DMS53 (cell line): ENCODE results near the gene FOXN4.

Experiments
- DNase-seq: peaks from one replicate; lab custom pipeline; 2025; lab: John Stamatoyannopoulos, UW

FOXN4 gene

GRCh38 chr12:109258607-109259544 is 50.2 kb downstream of the FOXN4 start:
- DNase-seq = no peak

GRCh38 chr12:109258201-109258600 is 50.9 kb downstream of the FOXN4 start:
- no peak for DNase-seq

- no peak for DNase-seq
Measured at GRCh38 chr12:109256011-109256410, 53.1 kb downstream of the FOXN4 start.

- peak; percentile 39 for DNase-seq
Measured at GRCh38 chr12:109255377-109255776, 53.7 kb downstream of the FOXN4 start.

GRCh38 chr12:109253913-109254544 is 55.1 kb downstream of the FOXN4 start:
- DNase-seq = no peak

GRCh38 chr12:109252799-109253198 is 56.3 kb downstream of the FOXN4 start:
- DNase-seq = no peak

GRCh38 chr12:109250523-109250922 is 58.6 kb downstream of the FOXN4 start:
- DNase-seq = no peak

- DNase-seq = peak; percentile 79
Measured at GRCh38 chr12:109247831-109248654, 61.0 kb downstream of the FOXN4 start.

- no peak for DNase-seq
Measured at GRCh38 chr12:109246221-109246620, 62.9 kb downstream of the FOXN4 start.

GRCh38 chr12:109244073-109244472 is 65.0 kb downstream of the FOXN4 start:
- DNase-seq = no peak

GRCh38 chr12:109241936-109242335 is 67.1 kb downstream of the FOXN4 start:
- no peak for DNase-seq

GRCh38 chr12:109240365-109240764 is 68.7 kb downstream of the FOXN4 start:
- DNase-seq = no peak

- DNase-seq = no peak
Measured at GRCh38 chr12:109239691-109240090, 69.4 kb downstream of the FOXN4 start.

- no peak for DNase-seq
Measured at GRCh38 chr12:109239179-109239578, 69.9 kb downstream of the FOXN4 start.

GRCh38 chr12:109236257-109236656 is 72.8 kb downstream of the FOXN4 start:
- DNase-seq = no peak

GRCh38 chr12:109234012-109234411 is 75.1 kb downstream of the FOXN4 start:
- no peak for DNase-seq

- DNase-seq = no peak
Measured at GRCh38 chr12:109232731-109233130, 76.4 kb downstream of the FOXN4 start.

GRCh38 chr12:109230193-109230592 is 78.9 kb downstream of the FOXN4 start:
- DNase-seq = no peak

- DNase-seq = no peak
Measured at GRCh38 chr12:109228664-109229063, 80.4 kb downstream of the FOXN4 start.
